Prostate gland (tissue), 2 donors: ENCODE results near the gene RIC8B.

Experiments used
- CTCF ChIP-seq, 4 experiments: fragments of 200-600 bp in 2 of 4; fragments of 450-650 bp in 2 of 4; sonication (generic) in 2 of 4; IDR thresholded peaks; 1 replicate in 3 of 4; 2 replicates in 1 of 4; pipeline ENCODE4 v1.5.1; 2016 to 2019; ENCODE audit warnings: antibody characterized with exemption in 4 of 4, mild to moderate bottlenecking in 2 of 4, moderate library complexity in 2 of 4
- POLR2A ChIP-seq: fragments of 450-650 bp; IDR thresholded peaks from one replicate; pipeline ENCODE4 v1.6.1; 2016; ENCODE audit warnings: antibody characterized with exemption, mild to moderate bottlenecking
- POLR2AphosphoS5 ChIP-seq: sonication (generic); formaldehyde crosslinking; IDR thresholded peaks from one replicate; pipeline ENCODE4 v1.6.1; 2017; ENCODE audit warnings: antibody characterized with exemption

GRCh38 chr12:106907846-106908245 is 133.4 kb downstream of the RIC8B start:
- no peak for TF ChIP-seq CTCF (IDR thresholded peaks at IDR 0.05)
- TF ChIP-seq POLR2A: no peak
- TF ChIP-seq POLR2AphosphoS5: no peak
